GM23338 (cell line): ENCODE measurements around the gene CHCHD3. TPM values are rescaled to one million over a fixed set of nuclear protein-coding genes. Genes with fewer than 3 reads are reported as not detected.

Experiments
- ATAC-seq: fragments of 200-7000 bp; cut with Tn5 transposase; 3 replicates; pipeline ENCODE4 v1.9.1; 2020
- DNase-seq: peaks from one replicate; pipeline ENCODE4 v3.0.0-alpha.2; 2015; ENCODE audit warnings: low spot score
- H2AFZ ChIP-seq: fragments of 200-600 bp; sonication (generic); 2 replicates; pipeline ENCODE4 v1.8.0; 2016; ENCODE audit warnings: antibody characterized with exemption, mild to moderate bottlenecking, moderate library complexity
- H3F3A ChIP-seq: fragments of 200-600 bp; sonication (generic); replicated peaks from 2 replicates; pipeline ENCODE4 v1.8.0; 2017; ENCODE audit warnings: antibody characterized with exemption, mixed run types, low read depth
- H3K27ac ChIP-seq: fragments of 200-600 bp; sonication (generic); 2 replicates; pipeline ENCODE4 v1.6.1; 2016; ENCODE audit warnings: low read depth
- H3K27me3 ChIP-seq: fragments of 200-600 bp; sonication (generic); 2 replicates; pipeline ENCODE4 v1.8.0; 2016; ENCODE audit warnings: mild to moderate bottlenecking, mixed run types, moderate library complexity; ENCODE audit not compliant: insufficient read depth
- H3K36me3 ChIP-seq: fragments of 200-600 bp; sonication (generic); 2 replicates; pipeline ENCODE4 v1.8.0; 2016; ENCODE audit warnings: mild to moderate bottlenecking; ENCODE audit not compliant: insufficient read depth
- H3K4me1 ChIP-seq: fragments of 200-600 bp; sonication (generic); 2 replicates; pipeline ENCODE4 v1.8.0; 2016; ENCODE audit warnings: mild to moderate bottlenecking, moderate library complexity; ENCODE audit not compliant: insufficient read depth
- H3K4me2 ChIP-seq: fragments of 200-600 bp; sonication (generic); 2 replicates; pipeline ENCODE4 v1.7.1; 2017; ENCODE audit warnings: mixed run types
- H3K4me3 ChIP-seq: fragments of 200-600 bp; sonication (generic); 2 replicates; pipeline ENCODE4 v1.6.1; 2016; ENCODE audit warnings: mixed run types
- H3K79me2 ChIP-seq: fragments of 200-600 bp; sonication (generic); replicated peaks from 2 replicates; pipeline ENCODE4 v1.8.0; 2017; ENCODE audit warnings: mild to moderate bottlenecking; ENCODE audit not compliant: insufficient read depth
- H3K9me2 ChIP-seq: fragments of 200-600 bp; sonication (generic); 2 replicates; pipeline ENCODE4 v1.8.0; 2017; ENCODE audit not compliant: insufficient read depth
- H4K20me1 ChIP-seq: fragments of 200-600 bp; sonication (generic); replicated peaks from 2 replicates; pipeline ENCODE4 v1.8.0; 2017; ENCODE audit warnings: mild to moderate bottlenecking; ENCODE audit not compliant: insufficient read depth
- H3K27ac Mint-ChIP-seq: 2 replicates; pipeline ENCODE4 v1.8.0; 2020; ENCODE audit warnings: inconsistent platforms, mild to moderate bottlenecking, moderate library complexity, mixed read lengths
- H3K27me3 Mint-ChIP-seq: 3 replicates; pipeline ENCODE4 v1.8.0; 2022; ENCODE audit warnings: low read depth, mild to moderate bottlenecking, moderate library complexity, mixed read lengths, inconsistent platforms; ENCODE audit not compliant: insufficient read depth, poor library complexity
- H3K36me3 Mint-ChIP-seq: 3 replicates; pipeline ENCODE4 v1.8.0; 2021; ENCODE audit warnings: low read depth, mild to moderate bottlenecking, inconsistent platforms, moderate library complexity, mixed read lengths
- H3K4me1 Mint-ChIP-seq: 3 replicates; pipeline ENCODE4 v1.8.0; 2020; ENCODE audit warnings: mild to moderate bottlenecking, inconsistent platforms, mixed read lengths
- H3K4me3 Mint-ChIP-seq: 3 replicates; pipeline ENCODE4 v1.8.0; 2021; ENCODE audit warnings: moderate library complexity, mild to moderate bottlenecking, inconsistent platforms, mixed read lengths
- H3K9me3 Mint-ChIP-seq: 3 replicates; pipeline ENCODE4 v1.8.0; 2020; ENCODE audit warnings: moderate library complexity, mild to moderate bottlenecking, inconsistent platforms, mixed read lengths
- CREB1 ChIP-seq: fragments of 250-450 bp; sonication (Bioruptor Pico); IDR thresholded peaks from 2 replicates; pipeline ENCODE4 v1.5.0; 2020; ENCODE audit warnings: low read depth, mild to moderate bottlenecking, moderate library complexity
- EZH2 ChIP-seq: fragments of 200-600 bp; sonication (generic); IDR thresholded peaks from one replicate; pipeline ENCODE4 v1.8.0; 2017; ENCODE audit warnings: antibody characterized with exemption, mild to moderate bottlenecking, low read depth; ENCODE audit not compliant: unreplicated experiment
- EZH2phosphoT487 ChIP-seq: fragments of 200-600 bp; sonication (generic); IDR thresholded peaks from one replicate; pipeline ENCODE4 v1.8.1; 2018; ENCODE audit warnings: antibody characterized with exemption; ENCODE audit not compliant: unreplicated experiment
- JUNB ChIP-seq: IDR thresholded peaks from one replicate; pipeline ENCODE4 v1.6.1; 2016; ENCODE audit warnings: antibody characterized with exemption; ENCODE audit not compliant: unreplicated experiment
- NANOG ChIP-seq: IDR thresholded peaks from 2 replicates; pipeline ENCODE4 v1.6.1; 2016; ENCODE audit warnings: antibody characterized with exemption, borderline replicate concordance
- ZNF114 ChIP-seq: fragments of 250-450 bp; sonication (Bioruptor Pico); IDR thresholded peaks from 2 replicates; pipeline ENCODE4 v1.5.0; 2020; ENCODE audit warnings: mild to moderate bottlenecking, moderate library complexity
- polyA plus RNA-seq: library from polyadenylated mRNA; unstranded; fragments of >200 nt; fragmentation: Nextera tagmentation; extraction: Ambion mirVana; gene quantifications from 2 replicates; pipeline ENCODE4 v1.2.1, GENCODE V29; 2016
- total RNA-seq: library from RNA; depleted of rRNA; stranded (reverse); fragments of >200 nt; shearing (Covaris generic); gene quantifications from 2 replicates; pipeline ENCODE4 v1.2.3, GENCODE V29; 2014
- TF ChIP-seq, protein P1 (sequence below): IDR thresholded peaks from one replicate; pipeline ENCODE4 v1.6.1; 2018; ENCODE audit warnings: antibody characterized with exemption; ENCODE audit not compliant: unreplicated experiment

Gene CHCHD3
- total and polyA plus RNA-seq, 2 experiments from 2014 or later, result 107 to 131 TPM

DNA sequence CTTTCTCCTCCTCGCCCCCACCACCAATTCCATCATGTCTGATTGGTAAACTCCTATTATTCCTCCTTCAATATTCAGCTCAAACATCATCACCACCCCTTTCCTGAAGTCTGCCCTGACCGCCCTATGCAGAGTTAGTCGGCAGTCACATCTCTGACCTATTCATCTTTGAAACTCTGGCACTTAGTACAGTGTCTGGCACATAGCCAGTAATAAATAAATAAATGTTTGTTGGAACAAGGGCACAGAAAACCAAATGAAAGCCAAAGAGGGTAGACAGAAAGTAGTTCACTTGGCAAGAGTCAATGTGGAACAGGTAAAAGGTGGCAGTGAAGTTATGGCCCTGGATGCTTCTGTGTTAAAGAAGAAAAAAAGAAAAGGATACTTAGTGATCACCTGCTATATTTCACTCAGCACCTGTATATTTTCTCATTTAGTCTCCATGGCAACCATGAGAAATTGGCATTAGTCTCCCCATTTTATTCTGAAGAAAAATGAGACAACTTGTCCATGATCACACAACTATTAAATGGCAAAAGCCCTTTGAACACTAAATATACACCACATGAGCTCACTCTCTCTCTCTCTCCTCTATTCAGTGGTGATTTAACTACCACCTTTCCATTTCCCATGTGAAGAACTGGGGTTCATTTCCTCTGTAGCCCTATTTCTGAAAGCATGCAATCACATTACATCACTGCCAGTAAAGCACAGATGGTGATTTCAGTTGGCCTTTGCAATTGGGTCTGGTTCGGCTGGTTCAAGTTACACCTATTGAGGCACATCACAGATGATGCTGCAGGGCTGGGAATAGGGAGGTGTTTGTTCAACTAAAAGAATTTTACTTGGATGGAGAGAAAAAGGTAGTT lies 25.3 kb downstream of the CHCHD3 start:
- H3K4me3 ChIP-seq, result no peak overlapping the region
- Mint-ChIP-seq H3K9me3 (no peaks in the 10 kb centered on the region), H3K36me3 (peaks cover 5% of the 10 kb centered on the region; the same call in 2 of the 3 replicates), H3K4me3 (no peak overlapping the region), H3K4me1 (peaks cover 48% of the 10 kb centered on the region), H3K27me3 (peaks cover 8% of the 10 kb centered on the region), H3K27ac (no peak overlapping the region)
- no peaks in the 10 kb centered on the region for H3K9me2 ChIP-seq
- no peak for DNase-seq
- no peak for ATAC-seq
- no peaks in the 10 kb centered on the region for H3K27me3 ChIP-seq
- H4K20me1 ChIP-seq, result peaks cover 77% of the 10 kb centered on the region
- no peak overlapping the region for H2AFZ ChIP-seq
- no peak for TF ChIP-seq EZH2
- H3K79me2 ChIP-seq, result peaks cover 98% of the 10 kb centered on the region
- H3K36me3 ChIP-seq, result no peaks in the 10 kb centered on the region
- H3F3A ChIP-seq, result no peaks in the 10 kb centered on the region
- peaks cover 38% of the 10 kb centered on the region for H3K4me1 ChIP-seq
- no peak overlapping the region for H3K4me2 ChIP-seq
- no peak overlapping the region for H3K27ac ChIP-seq

DNA sequence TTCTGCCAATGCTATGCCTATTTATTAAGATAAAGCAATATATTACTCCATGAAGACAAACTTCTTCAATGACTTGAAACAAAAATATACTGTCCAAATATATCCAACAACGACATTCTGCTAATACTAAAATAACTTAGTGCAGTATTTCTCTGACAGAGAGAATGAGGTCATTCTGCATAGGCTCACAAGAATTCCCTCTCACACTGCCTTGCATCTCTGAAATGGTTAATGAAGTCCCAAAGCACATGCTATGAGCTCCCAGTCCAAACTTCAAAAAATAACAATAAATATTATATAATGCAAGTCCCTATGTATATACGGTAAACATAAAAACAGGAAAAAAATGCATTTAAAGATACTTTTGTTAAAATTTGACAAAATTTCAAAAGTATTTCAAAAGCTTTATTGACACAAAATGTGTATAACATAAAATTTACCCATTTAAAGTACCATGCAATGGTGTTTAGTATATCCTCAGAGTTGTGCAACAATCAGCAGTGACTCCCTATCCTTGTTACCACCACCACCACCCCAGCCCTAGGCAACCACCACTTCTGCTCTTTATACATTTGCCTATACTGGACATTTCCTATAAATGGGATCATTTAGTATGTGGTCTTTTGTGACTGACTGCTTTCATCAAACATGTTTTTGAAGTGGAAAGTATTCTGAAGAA lies 27.6 kb downstream of the CHCHD3 start:
- Histone ChIP-seq H4K20me1 (peaks cover 72% of the 10 kb centered on the region), H3K27me3 (no peaks in the 10 kb centered on the region), H3K4me1 (peaks cover 39% of the 10 kb centered on the region), H3K4me3 (no peak overlapping the region), H3K27ac (no peak overlapping the region), H3K4me2 (no peak overlapping the region), H3K9me2 (no peaks in the 10 kb centered on the region), H3K79me2 (peaks cover 98% of the 10 kb centered on the region), H2AFZ (no peak overlapping the region), H3K36me3 (no peaks in the 10 kb centered on the region), H3F3A (no peaks in the 10 kb centered on the region)
- no peak overlapping the region for H3K4me3 Mint-ChIP-seq
- ATAC-seq, result no peak
- DNase-seq, result no peak
- no peaks in the 10 kb centered on the region for H3K36me3 Mint-ChIP-seq
- H3K9me3 Mint-ChIP-seq, result no peaks in the 10 kb centered on the region
- H3K4me1 Mint-ChIP-seq, result peaks cover 45% of the 10 kb centered on the region
- H3K27ac Mint-ChIP-seq, result no peak overlapping the region
- TF ChIP-seq ZNF114 (no peak), CREB1 (CRISPR knock-in tag) (no peak), NANOG (no peak), JUNB (no peak), EZH2phosphoT487 (no peak)
- TF ChIP-seq, protein P1, sequence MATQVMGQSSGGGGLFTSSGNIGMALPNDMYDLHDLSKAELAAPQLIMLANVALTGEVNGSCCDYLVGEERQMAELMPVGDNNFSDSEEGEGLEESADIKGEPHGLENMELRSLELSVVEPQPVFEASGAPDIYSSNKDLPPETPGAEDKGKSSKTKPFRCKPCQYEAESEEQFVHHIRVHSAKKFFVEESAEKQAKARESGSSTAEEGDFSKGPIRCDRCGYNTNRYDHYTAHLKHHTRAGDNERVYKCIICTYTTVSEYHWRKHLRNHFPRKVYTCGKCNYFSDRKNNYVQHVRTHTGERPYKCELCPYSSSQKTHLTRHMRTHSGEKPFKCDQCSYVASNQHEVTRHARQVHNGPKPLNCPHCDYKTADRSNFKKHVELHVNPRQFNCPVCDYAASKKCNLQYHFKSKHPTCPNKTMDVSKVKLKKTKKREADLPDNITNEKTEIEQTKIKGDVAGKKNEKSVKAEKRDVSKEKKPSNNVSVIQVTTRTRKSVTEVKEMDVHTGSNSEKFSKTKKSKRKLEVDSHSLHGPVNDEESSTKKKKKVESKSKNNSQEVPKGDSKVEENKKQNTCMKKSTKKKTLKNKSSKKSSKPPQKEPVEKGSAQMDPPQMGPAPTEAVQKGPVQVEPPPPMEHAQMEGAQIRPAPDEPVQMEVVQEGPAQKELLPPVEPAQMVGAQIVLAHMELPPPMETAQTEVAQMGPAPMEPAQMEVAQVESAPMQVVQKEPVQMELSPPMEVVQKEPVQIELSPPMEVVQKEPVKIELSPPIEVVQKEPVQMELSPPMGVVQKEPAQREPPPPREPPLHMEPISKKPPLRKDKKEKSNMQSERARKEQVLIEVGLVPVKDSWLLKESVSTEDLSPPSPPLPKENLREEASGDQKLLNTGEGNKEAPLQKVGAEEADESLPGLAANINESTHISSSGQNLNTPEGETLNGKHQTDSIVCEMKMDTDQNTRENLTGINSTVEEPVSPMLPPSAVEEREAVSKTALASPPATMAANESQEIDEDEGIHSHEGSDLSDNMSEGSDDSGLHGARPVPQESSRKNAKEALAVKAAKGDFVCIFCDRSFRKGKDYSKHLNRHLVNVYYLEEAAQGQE, result no peak
- H3K27me3 Mint-ChIP-seq, result peaks cover 5% of the 10 kb centered on the region
